OCI-LY3 (cell line): ENCODE measurements around the gene SLIT1.

Experiments used
- EZH2phosphoT487 ChIP-seq: fragments of 200-600 bp; shearing (Covaris generic); IDR thresholded peaks from 2 replicates; pipeline ENCODE4 v1.6.1; 2018; ENCODE audit warnings: antibody characterized with exemption, mixed run types, low read depth
- TF ChIP-seq, protein P1 (sequence below): fragments of 200-600, 300-600 bp; sonication (generic); IDR thresholded peaks from 2 replicates; pipeline ENCODE4 v1.5.1; 2014; ENCODE audit warnings: antibody characterized with exemption, low read length, low read depth

DNA sequence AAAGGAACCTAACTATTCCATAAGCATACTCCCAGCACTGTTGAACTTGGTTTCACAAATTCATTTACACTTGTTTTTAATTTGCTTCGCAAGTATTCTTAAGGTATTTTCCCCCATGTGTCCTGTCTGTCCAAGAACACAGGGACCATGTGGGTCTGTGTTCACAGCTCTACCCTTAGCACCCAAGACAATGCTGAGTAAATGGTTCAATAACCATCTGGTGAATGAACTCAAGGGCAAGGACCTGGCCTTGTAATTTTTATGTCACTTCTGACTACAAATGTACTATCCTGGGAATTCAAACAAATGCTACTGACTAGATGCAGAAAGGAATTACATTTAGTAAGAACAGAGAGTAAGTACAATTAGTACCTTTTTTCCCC, 43.0 kb upstream of the SLIT1 start:
- TF ChIP-seq, protein P1, sequence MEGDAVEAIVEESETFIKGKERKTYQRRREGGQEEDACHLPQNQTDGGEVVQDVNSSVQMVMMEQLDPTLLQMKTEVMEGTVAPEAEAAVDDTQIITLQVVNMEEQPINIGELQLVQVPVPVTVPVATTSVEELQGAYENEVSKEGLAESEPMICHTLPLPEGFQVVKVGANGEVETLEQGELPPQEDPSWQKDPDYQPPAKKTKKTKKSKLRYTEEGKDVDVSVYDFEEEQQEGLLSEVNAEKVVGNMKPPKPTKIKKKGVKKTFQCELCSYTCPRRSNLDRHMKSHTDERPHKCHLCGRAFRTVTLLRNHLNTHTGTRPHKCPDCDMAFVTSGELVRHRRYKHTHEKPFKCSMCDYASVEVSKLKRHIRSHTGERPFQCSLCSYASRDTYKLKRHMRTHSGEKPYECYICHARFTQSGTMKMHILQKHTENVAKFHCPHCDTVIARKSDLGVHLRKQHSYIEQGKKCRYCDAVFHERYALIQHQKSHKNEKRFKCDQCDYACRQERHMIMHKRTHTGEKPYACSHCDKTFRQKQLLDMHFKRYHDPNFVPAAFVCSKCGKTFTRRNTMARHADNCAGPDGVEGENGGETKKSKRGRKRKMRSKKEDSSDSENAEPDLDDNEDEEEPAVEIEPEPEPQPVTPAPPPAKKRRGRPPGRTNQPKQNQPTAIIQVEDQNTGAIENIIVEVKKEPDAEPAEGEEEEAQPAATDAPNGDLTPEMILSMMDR = no peak
- no peak for TF ChIP-seq EZH2phosphoT487
